GM19463 (cell line): ENCODE measurements around the gene PRICKLE4.

Source experiments
- ATAC-seq: cut with Tn5 transposase; IDR thresholded peaks from one replicate; pipeline ENCODE4 v1.9.1; 2021; ENCODE audit warnings: mild to moderate bottlenecking, moderate library complexity; ENCODE audit not compliant: unreplicated experiment

Gene PRICKLE4

DNA sequence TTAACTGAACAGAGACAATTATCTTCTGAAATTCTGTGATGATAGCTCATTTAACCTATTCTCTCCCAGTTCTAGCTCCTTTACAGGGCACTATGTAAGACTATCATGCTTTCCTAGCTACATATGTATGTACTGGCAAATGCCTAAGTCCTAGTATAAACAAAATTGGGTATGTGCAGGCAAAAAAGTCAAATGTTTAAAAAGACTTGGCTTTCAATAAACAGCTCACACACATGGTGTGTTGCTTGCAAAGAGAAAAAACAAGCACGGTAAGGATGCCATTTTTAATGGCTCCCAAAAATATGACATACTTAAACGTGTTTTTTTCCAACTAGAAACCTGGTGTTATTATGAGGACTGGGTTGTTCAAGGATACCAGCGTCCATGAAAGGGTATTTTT is 51.7 kb downstream of the PRICKLE4 start:
- no peak for ATAC-seq

GRCh38 chr6:41836022-41836659 is 55.6 kb downstream of the PRICKLE4 start:
- ATAC-seq, result no peak

DNA sequence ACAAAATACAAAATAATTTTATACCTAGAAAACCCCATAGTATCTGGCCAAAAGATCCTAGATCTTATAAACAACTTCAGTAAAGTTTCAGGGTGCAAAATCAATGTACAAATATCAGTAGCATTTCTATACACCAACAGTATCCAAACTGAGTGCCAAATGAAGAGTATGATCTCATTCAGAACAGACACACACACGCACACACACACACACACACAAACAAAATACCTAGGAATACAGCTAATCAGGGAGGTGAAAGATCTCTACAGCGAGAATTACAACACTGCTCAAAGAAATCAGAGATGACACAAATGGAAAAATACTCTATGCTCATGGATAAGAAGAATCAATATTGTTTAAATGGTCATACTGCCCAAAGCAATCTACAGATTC is 56.1 kb downstream of the PRICKLE4 start:
- ATAC-seq, result no peak
